Fibroblast of pulmonary artery (primary cell): ENCODE results near the gene SLC10A7.
A peak's percentile ranks its signal among the peaks of the same experiment; 100 is the strongest.

Experiments
- DNase-seq: peaks from one replicate; pipeline ENCODE4 v3.0.0-alpha.2; 2010; ENCODE audit warnings: low read depth
- H3K4me3 ChIP-seq: replicated peaks from 2 replicates; pipeline ENCODE4 v1.5.1; 2011; ENCODE audit warnings: low read depth, mild to moderate bottlenecking, control low read depth, low read length, moderate library complexity
- CTCF ChIP-seq: IDR thresholded peaks from 2 replicates; pipeline ENCODE4 v1.5.1; 2011; ENCODE audit warnings: mild to moderate bottlenecking, control low read depth, low read length, inconsistent platforms; ENCODE audit errors: missing control alignments

SLC10A7 gene

DNA sequence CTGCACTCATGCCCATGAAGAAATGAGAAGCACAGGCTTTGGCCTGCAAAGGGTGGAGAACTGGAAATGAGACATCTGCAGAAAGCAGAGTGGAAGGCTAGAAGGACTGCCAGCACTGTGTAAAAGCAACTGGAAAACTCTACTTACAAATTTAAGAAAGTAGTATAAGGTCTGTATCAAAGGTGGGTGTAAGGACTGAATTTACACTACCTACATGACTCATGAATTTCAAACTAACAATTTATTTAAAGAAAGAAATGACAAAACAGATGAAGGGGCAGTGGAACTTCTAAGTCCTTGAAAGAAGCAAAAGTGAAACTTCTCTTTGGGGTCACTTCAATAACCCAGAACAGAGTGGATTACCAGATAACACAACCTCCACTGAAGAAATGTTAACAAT, 71.2 kb downstream of the SLC10A7 start:
- peak; percentile 6 for DNase-seq
- H3K4me3 ChIP-seq, result no peak overlapping the region
- TF ChIP-seq CTCF, result no peak

DNA sequence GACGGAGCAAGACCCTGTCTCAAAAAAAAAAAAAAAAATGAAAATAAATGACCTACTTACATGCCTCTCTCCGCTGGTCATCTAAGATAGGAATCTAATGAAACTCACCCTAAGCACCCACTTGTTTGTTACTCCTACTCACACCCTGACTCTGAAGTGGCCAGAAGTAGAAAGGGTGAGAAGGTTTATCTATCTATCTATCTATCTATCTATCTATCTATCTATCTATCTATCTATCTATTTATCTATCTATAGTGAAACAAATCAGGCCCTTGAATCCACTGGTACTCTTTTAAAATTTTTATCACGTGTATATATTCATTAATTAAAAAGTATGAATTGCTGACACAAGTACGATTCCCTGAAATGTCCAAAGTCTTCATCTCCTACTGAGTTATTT, 75.2 kb downstream of the SLC10A7 start:
- no peak overlapping the region for H3K4me3 ChIP-seq
- DNase-seq, result no peak
- TF ChIP-seq CTCF, result no peak

GRCh38 chr4:146445198-146446150, 76.3 kb downstream of the SLC10A7 start:
- TF ChIP-seq CTCF, result no peak
- no peak overlapping the region for H3K4me3 ChIP-seq
- no peak for DNase-seq

DNA sequence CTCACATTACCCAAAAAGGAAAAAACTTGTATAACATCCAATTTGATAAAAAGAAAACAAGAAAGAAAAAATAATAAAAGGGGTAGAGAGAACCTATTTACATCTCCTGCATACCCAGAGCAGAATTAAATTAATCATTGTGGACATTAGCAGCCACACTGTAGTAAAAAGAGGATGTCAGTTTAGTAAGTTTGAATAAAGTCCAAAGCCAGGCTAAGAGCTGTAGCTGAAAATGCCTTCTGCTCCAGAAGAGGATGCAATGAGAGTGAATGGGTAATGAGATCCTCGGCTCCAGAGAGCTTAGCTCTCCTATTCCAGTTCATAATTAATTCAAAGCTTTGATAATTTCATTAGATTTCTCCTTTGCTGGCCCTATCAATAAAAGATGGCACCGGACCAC, 78.2 kb downstream of the SLC10A7 start:
- no peak for TF ChIP-seq CTCF
- DNase-seq, result no peak
- no peak overlapping the region for H3K4me3 ChIP-seq

DNA sequence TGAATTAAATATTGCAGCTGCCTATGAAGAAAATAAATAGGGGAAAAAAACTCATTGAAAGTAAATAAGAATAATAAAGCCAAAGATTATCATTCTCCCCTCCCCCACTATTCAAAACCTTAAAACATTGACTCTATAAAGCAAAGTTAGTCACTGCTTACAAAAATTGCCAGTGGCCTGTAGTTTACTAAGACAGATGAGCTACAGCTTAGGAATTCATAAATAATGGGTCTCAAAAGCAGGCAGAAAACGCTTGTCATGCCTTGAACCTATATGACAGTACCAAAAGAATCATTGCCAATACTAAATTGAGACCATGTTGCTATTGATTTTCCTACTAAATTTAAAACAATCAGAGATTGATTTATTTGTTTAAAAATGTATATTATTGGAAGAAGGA, 78.9 kb downstream of the SLC10A7 start:
- no peak for TF ChIP-seq CTCF
- H3K4me3 ChIP-seq, result no peak overlapping the region
- peak; percentile 49 for DNase-seq

DNA sequence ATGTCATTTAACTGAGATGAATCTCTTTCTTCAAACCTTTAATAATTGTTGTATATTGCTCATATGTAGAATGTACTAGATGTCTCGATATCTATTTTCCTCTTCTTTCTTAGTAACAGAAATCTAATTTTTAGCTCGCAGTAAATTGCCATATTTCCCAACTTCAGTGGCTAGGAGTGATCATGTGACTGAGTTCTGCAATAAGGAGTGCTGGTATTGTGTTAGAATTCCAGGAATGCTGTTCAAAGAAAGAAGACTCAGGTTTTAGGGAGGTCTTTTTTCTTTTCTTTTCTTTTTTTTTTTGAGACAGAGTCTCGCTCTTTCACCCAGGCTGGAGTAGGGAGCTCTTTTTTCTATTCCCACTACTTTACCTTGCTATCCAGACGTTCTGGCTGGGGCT, 81.7 kb downstream of the SLC10A7 start:
- peak; percentile 14 for DNase-seq
- TF ChIP-seq CTCF, result no peak
- H3K4me3 ChIP-seq, result no peak overlapping the region

DNA sequence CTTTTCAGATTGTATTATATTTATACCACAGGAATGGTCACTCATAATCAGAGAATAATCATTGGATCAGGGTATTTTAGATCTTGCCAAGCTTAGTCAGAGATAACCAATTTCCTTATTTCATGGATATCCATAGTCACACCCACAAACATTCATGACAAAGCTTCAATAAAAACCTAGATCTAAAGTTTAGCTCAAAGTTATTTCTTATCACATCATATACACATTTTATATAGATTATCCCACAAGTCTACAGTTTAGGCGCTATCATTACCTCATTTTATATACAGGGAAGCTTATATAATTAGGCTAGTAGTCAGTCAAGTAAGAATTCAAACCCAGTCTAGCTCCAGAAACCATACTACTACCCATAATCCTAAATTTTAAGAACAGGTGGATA, 82.3 kb downstream of the SLC10A7 start:
- no peak overlapping the region for H3K4me3 ChIP-seq
- no peak for DNase-seq
- no peak for TF ChIP-seq CTCF
